ENCODE results near the gene SERPINI1.
A peak's percentile ranks its signal among the peaks of the same experiment; 100 is the strongest.

SERPINI1 gene

GRCh38 chr3:167739190-167739810, 3.8 kb downstream of the SERPINI1 start:
- no peak overlapping the region for H3K4me3 ChIP-seq (ENCODE audit: low read depth, low read length)
- TF ChIP-seq, protein P1, sequence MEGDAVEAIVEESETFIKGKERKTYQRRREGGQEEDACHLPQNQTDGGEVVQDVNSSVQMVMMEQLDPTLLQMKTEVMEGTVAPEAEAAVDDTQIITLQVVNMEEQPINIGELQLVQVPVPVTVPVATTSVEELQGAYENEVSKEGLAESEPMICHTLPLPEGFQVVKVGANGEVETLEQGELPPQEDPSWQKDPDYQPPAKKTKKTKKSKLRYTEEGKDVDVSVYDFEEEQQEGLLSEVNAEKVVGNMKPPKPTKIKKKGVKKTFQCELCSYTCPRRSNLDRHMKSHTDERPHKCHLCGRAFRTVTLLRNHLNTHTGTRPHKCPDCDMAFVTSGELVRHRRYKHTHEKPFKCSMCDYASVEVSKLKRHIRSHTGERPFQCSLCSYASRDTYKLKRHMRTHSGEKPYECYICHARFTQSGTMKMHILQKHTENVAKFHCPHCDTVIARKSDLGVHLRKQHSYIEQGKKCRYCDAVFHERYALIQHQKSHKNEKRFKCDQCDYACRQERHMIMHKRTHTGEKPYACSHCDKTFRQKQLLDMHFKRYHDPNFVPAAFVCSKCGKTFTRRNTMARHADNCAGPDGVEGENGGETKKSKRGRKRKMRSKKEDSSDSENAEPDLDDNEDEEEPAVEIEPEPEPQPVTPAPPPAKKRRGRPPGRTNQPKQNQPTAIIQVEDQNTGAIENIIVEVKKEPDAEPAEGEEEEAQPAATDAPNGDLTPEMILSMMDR (IDR thresholded peaks at IDR 0.05; ENCODE audit: low read depth, low read length, missing control alignments): no peak
- no peak for DNase-seq (ENCODE audit: low read depth)

GRCh38 chr3:167740961-167741587, 5.6 kb downstream of the SERPINI1 start:
- H3K4me3 ChIP-seq (ENCODE audit: low read depth, low read length): no peak overlapping the region
- DNase-seq (ENCODE audit: low read depth): peak; percentile 7
- TF ChIP-seq, protein P1 (IDR thresholded peaks at IDR 0.05; ENCODE audit: low read depth, low read length, missing control alignments): peak; percentile 45

DNA sequence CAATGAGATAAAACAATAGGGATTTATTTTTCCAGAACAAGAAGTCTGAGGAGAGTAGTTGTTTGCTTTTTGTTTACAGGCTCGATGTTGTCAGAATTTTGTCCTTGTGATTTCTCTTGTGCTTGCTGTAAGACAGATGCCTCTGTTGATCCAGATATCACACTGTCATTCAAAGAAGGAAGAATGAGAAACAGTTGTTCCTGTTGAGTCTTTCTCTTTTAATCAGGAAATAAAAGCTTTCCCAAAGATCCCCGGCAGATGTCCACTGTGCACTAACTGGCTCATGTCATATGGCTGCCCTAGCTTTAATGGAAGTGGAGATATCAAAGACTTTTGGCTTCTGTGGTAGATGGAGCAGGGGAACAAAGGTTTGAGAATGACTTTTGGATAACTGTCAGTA, 6.8 kb downstream of the SERPINI1 start:
- no peak for DNase-seq (ENCODE audit: low read depth)
- no peak overlapping the region for H3K4me3 ChIP-seq (ENCODE audit: low read depth, low read length)
- TF ChIP-seq, protein P1 (IDR thresholded peaks at IDR 0.05; ENCODE audit: low read depth, low read length, missing control alignments): no peak

DNA sequence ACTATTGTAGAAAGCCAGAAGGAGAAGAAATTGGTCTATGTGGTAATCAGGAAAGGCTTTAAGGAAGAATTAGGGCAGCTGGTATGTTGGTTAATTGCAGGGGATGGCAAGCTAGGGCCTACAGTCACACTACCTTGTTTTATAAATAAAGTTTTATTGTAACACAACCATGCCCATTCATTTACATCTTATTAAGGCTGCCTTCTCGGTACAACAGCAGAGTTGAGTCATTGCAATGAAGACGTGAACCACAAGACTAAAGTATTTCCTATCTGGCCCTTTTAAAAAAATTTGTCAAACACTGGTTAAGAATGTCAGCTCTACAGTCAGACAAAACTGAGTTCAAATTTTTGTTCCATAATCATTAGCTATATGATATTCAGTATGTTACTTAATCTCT, 8.3 kb downstream of the SERPINI1 start:
- DNase-seq (ENCODE audit: low read depth): no peak
- H3K4me3 ChIP-seq (ENCODE audit: low read depth, low read length): no peak overlapping the region

GRCh38 chr3:167749209-167749608, 13.7 kb downstream of the SERPINI1 start:
- H3K4me3 ChIP-seq (ENCODE audit: low read depth, low read length): no peak overlapping the region
- DNase-seq (ENCODE audit: low read depth): no peak
- TF ChIP-seq, protein P1 (IDR thresholded peaks at IDR 0.05; ENCODE audit: low read depth, low read length, missing control alignments): no peak

More for the DNA sequence above, 8.3 kb downstream of the SERPINI1 start:
- TF ChIP-seq, protein P1 (IDR thresholded peaks at IDR 0.05; ENCODE audit: low read depth, low read length, missing control alignments): no peak

DNA sequence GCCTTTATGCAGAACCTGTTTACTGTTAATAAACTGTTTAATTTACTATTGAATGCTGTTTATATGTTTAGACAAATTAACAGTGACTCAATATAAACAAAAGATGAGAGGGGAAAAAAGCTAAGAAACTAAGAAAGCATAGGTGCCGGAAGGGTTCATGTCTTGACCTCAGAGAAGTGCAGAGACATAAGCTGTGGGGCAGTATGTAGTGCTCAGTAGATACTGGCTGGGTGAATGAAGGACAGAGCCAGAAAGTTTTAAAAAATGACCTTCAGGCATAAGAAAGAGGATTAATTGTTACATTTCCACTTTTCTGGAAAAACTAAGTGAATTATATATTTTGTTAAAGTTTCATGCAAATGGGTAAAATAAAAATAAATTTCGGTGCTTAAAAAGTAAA, 14.2 kb downstream of the SERPINI1 start:
- TF ChIP-seq, protein P1 (IDR thresholded peaks at IDR 0.05; ENCODE audit: low read depth, low read length, missing control alignments): no peak
- no peak for DNase-seq (ENCODE audit: low read depth)
- H3K4me3 ChIP-seq (ENCODE audit: low read depth, low read length): no peak overlapping the region
